Cerebellar nuclear complex (tissue), 1 donor: ENCODE results near the gene DCC.

Experiments
- DNase-seq, 2 experiments: peaks; one replicate each; lab custom pipeline; 2025; lab: John Stamatoyannopoulos, UW

Gene DCC

DNA sequence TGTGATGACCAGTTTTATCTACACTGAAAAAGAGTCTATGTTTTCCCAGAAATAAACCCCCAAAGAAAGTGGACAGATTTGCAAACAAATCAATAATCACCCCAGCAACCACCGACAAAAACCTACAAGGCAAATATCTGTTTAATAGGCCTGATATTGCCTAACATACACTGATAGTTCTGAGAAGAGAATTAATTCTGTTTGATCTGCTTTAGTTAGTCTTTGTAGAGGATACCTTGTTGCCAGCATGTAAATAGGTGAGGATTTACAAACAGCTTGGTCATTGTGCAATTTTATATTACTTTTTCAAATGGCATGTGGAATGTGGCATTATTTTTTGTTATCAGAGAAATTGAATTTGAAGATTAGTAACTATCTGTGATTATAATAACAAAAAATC lies 86.5 kb downstream of the DCC start:
- DNase-seq: no peak

- no peak for DNase-seq
Observed at GRCh38 chr18:52427521-52428175, 87.7 kb downstream of the DCC start.

DNA sequence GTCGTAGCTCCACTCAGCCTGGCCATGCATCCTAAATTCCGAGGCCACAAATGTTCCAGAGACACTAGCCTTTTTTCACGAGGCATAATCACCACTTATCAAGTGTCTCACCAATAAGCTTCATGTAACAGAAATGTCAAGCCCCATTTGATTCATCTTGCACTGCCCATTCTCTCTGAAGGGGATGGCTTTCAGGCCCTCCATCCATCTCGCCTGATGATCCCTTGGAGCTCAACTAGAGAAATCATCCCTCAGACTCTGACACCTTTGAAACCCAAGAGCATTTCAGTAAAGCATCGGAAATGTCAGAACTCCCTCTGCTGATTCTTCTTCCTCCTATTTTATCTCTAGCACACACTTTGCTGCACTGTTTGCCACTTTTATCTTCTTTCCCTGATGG lies 91.7 kb downstream of the DCC start:
- no peak for DNase-seq

GRCh38 chr18:52433797-52434196 lies 93.8 kb downstream of the DCC start:
- DNase-seq: no peak

- DNase-seq: no peak
Observed at GRCh38 chr18:52435301-52435700, 95.3 kb downstream of the DCC start.

DNA sequence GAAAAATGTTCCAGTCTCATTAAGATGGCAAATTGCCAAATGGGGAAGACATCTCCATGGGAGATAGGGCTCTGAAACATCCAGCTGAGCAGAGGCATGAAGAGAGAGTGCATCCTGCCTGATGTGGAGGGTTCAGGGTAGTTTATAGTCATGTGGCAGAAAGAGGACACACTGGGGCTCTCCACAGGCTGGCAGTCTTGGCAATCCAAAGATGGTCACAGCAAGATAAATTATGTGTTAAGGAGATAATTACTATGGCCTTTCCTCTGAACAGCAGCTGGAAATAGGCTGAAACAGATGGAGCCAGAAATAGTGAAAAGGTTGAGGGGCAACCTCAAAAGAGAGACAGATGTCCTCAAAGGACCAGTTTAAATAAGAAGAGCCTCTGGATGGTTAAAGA lies 97.2 kb downstream of the DCC start:
- no peak for DNase-seq

GRCh38 chr18:52439457-52439856 lies 99.5 kb downstream of the DCC start:
- no peak for DNase-seq

- DNase-seq: no peak
Observed at GRCh38 chr18:52441794-52442193, 101.8 kb downstream of the DCC start.

- DNase-seq: no peak
Observed at GRCh38 chr18:52442686-52443085, 102.7 kb downstream of the DCC start.

GRCh38 chr18:52451256-52451655 lies 111.3 kb downstream of the DCC start:
- no peak for DNase-seq

GRCh38 chr18:52451851-52452250 lies 111.9 kb downstream of the DCC start:
- DNase-seq: no peak

- no peak for DNase-seq
Observed at GRCh38 chr18:52452427-52452826, 112.4 kb downstream of the DCC start.

GRCh38 chr18:52459890-52460289 lies 119.9 kb downstream of the DCC start:
- DNase-seq: no peak

- DNase-seq: no peak
Observed at GRCh38 chr18:52462853-52463252, 122.9 kb downstream of the DCC start.

- DNase-seq: no peak
Observed at GRCh38 chr18:52465391-52465790, 125.4 kb downstream of the DCC start.

GRCh38 chr18:52468496-52468895 lies 128.5 kb downstream of the DCC start:
- no peak for DNase-seq

- DNase-seq: no peak
Observed at GRCh38 chr18:52475325-52475724, 135.3 kb downstream of the DCC start.

DNA sequence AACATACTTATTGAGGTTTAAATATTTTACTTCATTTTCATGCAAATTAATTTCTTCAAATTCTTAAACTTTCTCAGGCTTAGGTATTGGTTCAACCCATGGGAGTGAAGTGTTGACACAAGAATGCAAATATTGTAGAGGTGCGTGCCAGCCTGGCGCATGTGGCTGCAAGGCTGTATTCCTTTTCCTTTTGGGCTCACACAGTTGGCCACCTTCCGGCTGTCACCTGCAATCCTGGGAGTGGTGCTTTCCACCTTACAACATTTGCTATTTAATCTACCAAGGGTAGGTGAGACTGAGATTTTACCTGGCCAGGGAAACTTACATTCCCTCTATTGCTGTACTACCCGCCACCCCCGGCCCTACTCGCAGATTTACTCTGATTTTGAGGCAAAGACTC lies 141.1 kb downstream of the DCC start:
- DNase-seq: no peak

DNA sequence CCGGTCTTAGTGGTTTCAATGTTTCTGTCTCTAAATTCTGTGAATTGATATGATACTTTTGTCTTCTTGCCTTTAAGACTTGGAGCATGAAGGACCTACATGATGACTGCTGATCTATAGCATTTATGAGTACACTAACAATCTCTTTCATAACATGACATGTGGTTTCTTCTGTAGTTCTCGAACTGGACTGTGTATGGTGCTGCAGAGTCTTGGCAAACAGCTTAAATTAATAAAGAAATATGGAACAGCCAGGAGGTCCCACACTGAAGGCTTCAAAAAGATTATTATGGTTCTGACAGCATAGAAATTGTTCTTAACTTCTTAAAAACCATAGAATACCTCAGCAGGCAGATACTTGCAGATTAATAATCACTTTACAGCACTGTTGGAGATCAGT lies 145.0 kb downstream of the DCC start:
- DNase-seq: no peak

DNA sequence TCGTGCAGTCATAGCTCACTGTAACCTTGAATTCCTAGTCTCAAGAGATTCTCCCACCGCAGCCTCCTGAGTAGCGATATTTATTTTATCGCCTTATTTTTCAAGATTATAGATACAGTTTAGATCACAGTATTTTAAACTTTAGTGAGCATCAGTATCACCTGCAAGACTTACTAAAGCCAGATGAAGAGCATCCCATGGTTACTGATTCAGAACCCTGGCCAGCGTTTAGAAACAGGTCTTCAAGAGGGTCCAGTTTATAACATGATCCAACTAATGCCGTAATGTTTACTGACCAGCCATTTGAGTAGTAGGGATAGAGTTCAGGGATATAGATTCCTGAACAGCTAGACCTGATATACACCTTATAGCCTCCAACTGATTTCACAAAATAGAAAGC lies 146.1 kb downstream of the DCC start:
- no peak for DNase-seq

GRCh38 chr18:52489396-52490306 lies 149.7 kb downstream of the DCC start:
- DNase-seq: no peak

GRCh38 chr18:52496426-52496825 lies 156.4 kb downstream of the DCC start:
- DNase-seq: no peak

- DNase-seq: no peak
Observed at GRCh38 chr18:52499016-52499415, 159.0 kb downstream of the DCC start.

- DNase-seq: no peak
Observed at GRCh38 chr18:52499644-52500043, 159.6 kb downstream of the DCC start.
